Fibroblast of mammary gland (primary cell): ENCODE results near the gene PRM3.

ENCODE experiments used
- DNase-seq: peaks from one replicate; pipeline ENCODE4 v3.0.0-alpha.2; 2010; ENCODE audit warnings: low read depth
- H3K4me3 ChIP-seq: 2 replicates; pipeline ENCODE4 v1.5.1; 2011; ENCODE audit warnings: low read depth, mild to moderate bottlenecking, low read length, moderate library complexity; ENCODE audit not compliant: control insufficient read depth
- TF ChIP-seq, protein P1 (sequence below): conservative IDR thresholded peaks from 2 replicates; pipeline ENCODE4 v1.5.1; 2011; ENCODE audit warnings: low read depth, low read length, inconsistent platforms; ENCODE audit not compliant: control insufficient read depth, insufficient read depth

Gene PRM3, protein sequence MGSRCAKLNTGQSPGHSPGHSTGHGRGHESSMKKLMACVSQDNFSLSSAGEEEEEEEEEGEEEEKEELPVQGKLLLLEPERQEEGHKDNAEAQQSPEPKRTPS

DNA sequence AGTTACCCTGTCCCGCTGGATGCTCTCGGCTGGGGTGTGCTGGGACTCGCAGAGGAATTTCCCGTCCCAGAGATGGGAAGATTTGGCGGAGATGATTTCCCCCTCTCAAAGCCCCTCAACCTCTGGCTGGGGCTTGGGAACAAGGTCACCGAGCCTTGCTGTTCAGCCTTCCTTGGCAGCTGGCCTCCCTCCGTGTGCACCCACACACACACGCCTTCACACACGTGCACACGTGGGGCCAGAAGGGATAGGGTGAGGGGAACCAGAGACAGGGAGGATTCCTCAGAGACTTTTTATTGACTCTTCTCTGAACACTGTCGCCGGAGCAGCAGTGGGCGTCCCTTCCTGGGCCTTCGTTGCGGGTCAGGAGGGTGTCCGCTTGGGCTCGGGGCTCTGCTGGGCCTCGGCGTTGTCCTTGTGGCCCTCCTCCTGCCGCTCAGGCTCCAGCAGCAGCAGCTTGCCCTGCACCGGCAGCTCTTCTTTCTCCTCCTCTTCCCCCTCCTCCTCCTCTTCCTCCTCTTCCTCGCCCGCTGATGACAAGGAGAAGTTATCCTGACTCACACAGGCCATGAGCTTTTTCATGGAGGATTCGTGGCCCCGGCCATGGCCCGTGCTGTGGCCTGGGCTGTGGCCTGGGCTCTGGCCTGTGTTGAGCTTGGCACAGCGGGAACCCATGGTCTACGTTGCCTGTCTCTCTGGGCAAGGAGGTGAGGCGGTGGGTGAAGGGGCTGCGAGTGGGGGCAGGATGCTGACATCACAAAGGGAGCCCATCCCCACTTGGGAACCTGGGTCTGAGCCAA lies at the start of gene PRM3:
Gene PRM3 (minus strand): TSS at position 709 of the 800 bp plus-strand sequence. CDS start 34 bp downstream, at position 675.
- TF ChIP-seq, protein P1, sequence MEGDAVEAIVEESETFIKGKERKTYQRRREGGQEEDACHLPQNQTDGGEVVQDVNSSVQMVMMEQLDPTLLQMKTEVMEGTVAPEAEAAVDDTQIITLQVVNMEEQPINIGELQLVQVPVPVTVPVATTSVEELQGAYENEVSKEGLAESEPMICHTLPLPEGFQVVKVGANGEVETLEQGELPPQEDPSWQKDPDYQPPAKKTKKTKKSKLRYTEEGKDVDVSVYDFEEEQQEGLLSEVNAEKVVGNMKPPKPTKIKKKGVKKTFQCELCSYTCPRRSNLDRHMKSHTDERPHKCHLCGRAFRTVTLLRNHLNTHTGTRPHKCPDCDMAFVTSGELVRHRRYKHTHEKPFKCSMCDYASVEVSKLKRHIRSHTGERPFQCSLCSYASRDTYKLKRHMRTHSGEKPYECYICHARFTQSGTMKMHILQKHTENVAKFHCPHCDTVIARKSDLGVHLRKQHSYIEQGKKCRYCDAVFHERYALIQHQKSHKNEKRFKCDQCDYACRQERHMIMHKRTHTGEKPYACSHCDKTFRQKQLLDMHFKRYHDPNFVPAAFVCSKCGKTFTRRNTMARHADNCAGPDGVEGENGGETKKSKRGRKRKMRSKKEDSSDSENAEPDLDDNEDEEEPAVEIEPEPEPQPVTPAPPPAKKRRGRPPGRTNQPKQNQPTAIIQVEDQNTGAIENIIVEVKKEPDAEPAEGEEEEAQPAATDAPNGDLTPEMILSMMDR = no peak

DNA sequence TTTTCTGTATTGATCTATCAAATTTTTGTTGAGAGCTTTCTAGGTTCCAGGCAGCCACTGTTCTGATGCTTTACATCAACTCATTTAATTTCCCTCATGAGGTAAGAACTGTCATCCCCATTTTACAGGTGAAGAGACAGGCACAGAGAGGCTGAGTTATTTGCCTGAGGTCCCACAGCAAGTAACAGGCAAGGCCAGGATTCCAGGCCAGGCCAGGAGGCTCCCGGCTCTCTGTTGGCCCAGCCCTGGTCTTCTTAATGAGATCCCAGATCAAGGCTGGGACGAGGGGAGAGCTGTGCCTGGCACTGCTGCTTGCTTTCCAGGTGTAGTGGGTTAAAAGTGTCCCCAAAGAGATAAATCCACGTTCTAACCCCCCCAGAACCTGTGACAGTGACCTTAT lies 49.4 kb upstream of the PRM3 start:
- TF ChIP-seq, protein P1 = no peak
- no peak for DNase-seq
- no peak overlapping the region for H3K4me3 ChIP-seq

More for the DNA sequence above, at the start of gene PRM3:
- no peak within 1 kb of the TSS for H3K4me3 ChIP-seq
- DNase-seq = no peak

DNA sequence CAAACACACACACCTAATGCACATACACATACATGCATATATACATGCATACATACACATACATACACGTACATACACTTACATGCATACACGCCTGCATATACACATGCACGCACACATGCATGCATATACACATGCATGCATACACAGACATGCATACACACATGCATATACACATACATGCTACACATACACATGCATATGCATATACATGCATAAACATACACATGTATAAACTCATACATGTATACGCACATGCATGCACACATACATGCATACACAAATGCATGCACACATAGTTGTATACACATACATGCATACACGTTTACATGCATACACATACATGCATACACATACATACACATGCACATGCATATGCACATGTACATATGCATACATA lies 48.2 kb upstream of the PRM3 start:
- no peak overlapping the region for H3K4me3 ChIP-seq
- DNase-seq = no peak
- TF ChIP-seq, protein P1 = no peak

DNA sequence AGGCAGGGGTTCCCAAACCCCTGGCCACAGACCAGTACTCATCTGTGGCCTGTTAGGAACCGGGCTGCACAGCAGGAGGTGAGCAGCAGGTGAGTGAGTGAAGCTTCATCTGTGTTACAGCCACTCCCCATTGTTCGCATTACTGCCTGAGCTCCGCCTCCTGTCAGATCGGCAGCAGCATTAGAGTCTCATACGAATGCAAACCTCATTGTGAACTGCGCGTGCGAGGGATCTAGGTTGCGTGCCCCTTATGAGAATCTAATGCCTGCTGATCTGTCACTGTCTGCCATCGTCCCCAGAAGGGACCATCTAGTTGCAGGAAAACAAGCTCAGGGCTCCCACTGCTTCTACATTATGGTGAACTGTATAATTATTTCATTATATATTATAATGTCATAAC lies 46.7 kb upstream of the PRM3 start:
- H3K4me3 ChIP-seq = no peak overlapping the region
- DNase-seq = no peak
- TF ChIP-seq, protein P1 = no peak

DNA sequence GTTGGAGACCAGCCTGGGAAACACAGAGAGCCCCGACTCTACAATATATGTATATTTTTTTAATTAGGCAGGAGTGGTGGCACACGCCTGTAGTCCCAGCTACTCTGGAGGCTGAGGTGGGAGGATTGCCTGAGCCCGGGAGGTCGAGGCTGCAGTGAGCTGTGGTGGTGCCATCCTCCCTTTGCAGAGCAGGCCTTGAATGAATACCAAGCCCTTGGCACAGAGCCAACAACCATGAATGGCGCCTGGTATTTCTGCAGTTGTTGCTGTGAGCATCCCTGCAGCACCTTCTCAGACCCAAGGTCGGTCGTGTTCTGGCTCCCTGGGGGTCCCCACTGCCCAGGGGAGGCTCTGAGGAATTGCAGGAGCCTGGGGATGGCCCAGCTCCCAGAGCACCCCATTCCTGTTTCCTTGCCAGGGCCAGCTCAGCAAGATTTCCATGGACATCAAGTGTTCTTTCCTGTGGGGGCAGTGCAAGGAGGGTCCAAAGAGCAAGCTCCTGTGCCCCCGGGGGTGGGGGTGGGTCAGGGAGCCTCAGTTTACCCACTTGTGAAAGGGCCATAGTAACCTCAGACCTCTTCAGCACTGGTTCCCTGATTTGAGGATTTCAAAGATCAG lies 46.2 kb upstream of the PRM3 start:
- no peak for DNase-seq
- no peak overlapping the region for H3K4me3 ChIP-seq
- TF ChIP-seq, protein P1 = no peak

DNA sequence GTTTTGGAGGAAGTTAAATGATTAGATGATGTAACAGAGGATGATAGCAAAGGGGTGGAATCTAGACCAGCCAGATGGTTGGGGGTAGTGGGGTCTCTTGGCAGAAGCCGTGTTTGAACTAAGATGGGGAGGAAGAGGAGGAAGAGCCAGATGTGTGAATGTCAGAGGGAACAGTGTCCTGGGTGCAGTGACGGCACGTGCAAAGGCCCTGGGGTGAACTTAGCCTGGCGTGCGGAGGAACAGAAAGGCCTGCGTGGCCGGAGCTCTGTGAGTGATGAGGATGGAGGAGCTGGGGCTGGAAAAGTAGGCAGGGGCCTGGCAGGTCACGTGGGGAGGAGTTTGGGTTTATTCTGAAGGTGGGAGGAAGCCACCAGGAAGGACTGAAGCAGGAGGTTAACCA lies 45.4 kb upstream of the PRM3 start:
- TF ChIP-seq, protein P1 = no peak
- DNase-seq = no peak
- no peak overlapping the region for H3K4me3 ChIP-seq
